A204.1 (cell line): Measurements from ENCODE around the gene MAP4K2.

Experiments used
- FAIRE-seq: peaks from 2 replicates; lab custom pipeline; 2012; peaks lifted over from hg19 to GRCh38; lab: Jason Lieb, UNC

Gene MAP4K2

GRCh38 chr11:64810891-64811272 is 7.9 kb upstream of the MAP4K2 start:
- no peak for FAIRE-seq

GRCh38 chr11:64810271-64810890 is 7.4 kb upstream of the MAP4K2 start, which contains the start of gene MEN1:
Gene MEN1, minus strand, starts transcription at chr11:64810551. Its CDS starts 442 bp downstream, at chr11:64810109.
- peak; percentile 96 for FAIRE-seq

- FAIRE-seq: no peak
These were observed 6.8 kb upstream of the MAP4K2 start for GRCh38 chr11:64809781-64810241.

GRCh38 chr11:64805481-64805880 is 2.5 kb upstream of the MAP4K2 start:
- no peak for FAIRE-seq

- FAIRE-seq: no peak
These were observed 1.6 kb upstream of the MAP4K2 start for GRCh38 chr11:64804346-64805210.

- no peak for FAIRE-seq
These were observed 882 bp upstream of the MAP4K2 start for GRCh38 chr11:64803846-64804345.

GRCh38 chr11:64802370-64803157 is 450 bp downstream of the MAP4K2 start:
- FAIRE-seq: no peak

- FAIRE-seq: no peak
These were observed 1.2 kb downstream of the MAP4K2 start for GRCh38 chr11:64801561-64802369.

- no peak for FAIRE-seq
These were observed 1.9 kb downstream of the MAP4K2 start for GRCh38 chr11:64801158-64801464.

- FAIRE-seq: no peak
These were observed 2.5 kb downstream of the MAP4K2 start for GRCh38 chr11:64800303-64801157.

- no peak for FAIRE-seq
These were observed 3.3 kb downstream of the MAP4K2 start for GRCh38 chr11:64799623-64800302.

- FAIRE-seq: no peak
These were observed 3.8 kb downstream of the MAP4K2 start for GRCh38 chr11:64799256-64799622.

- no peak for FAIRE-seq
These were observed 6.1 kb downstream of the MAP4K2 start for GRCh38 chr11:64796757-64797541.

- no peak for FAIRE-seq
These were observed 6.8 kb downstream of the MAP4K2 start for GRCh38 chr11:64796047-64796756.

- FAIRE-seq: no peak
These were observed 8.5 kb downstream of the MAP4K2 start for GRCh38 chr11:64794526-64794925.

- no peak for FAIRE-seq
These were observed 9.5 kb downstream of the MAP4K2 start for GRCh38 chr11:64793271-64794160.

GRCh38 chr11:64792482-64792881 is 10.5 kb downstream of the MAP4K2 start:
- no peak for FAIRE-seq

GRCh38 chr11:64791781-64792291 is 11.2 kb downstream of the MAP4K2 start:
- FAIRE-seq: no peak
